Kidney epithelial cell (primary cell): Measurements from ENCODE around the gene IFFO2. TPM values are rescaled to one million over a fixed set of nuclear protein-coding genes. Genes with fewer than 3 reads are reported as not detected.

Source experiments
- DNase-seq: peaks from one replicate; pipeline ENCODE4 v3.0.0-alpha.2; 2010; ENCODE audit warnings: low read depth
- H3K27me3 ChIP-seq: 2 replicates; pipeline ENCODE4 v1.6.0; 2011; ENCODE audit warnings: low read length; ENCODE audit not compliant: control insufficient read depth, insufficient read depth
- H3K36me3 ChIP-seq: 2 replicates; pipeline ENCODE4 v1.5.1; 2011; ENCODE audit warnings: low read length; ENCODE audit not compliant: control insufficient read depth, insufficient read depth
- H3K4me3 ChIP-seq: 2 replicates; pipeline ENCODE4 v1.5.1; 2011; ENCODE audit warnings: low read depth, mild to moderate bottlenecking, control low read depth, low read length
- total RNA-seq: library from RNA; depleted of rRNA; stranded (reverse); fragments of >200 nt; gene quantifications from 2 replicates; pipeline ENCODE4 v1.2.3, GENCODE V29; 2015
- TF ChIP-seq, protein P1 (sequence below): IDR thresholded peaks from 2 replicates; pipeline ENCODE4 v1.5.1; 2011; ENCODE audit warnings: mild to moderate bottlenecking, moderate library complexity, low read length, control low read depth, inconsistent platforms; ENCODE audit not compliant: insufficient read depth, poor library complexity, severe bottlenecking

IFFO2 gene
- total RNA-seq, 1 donor from 2014 or later = 25.3 TPM

DNA sequence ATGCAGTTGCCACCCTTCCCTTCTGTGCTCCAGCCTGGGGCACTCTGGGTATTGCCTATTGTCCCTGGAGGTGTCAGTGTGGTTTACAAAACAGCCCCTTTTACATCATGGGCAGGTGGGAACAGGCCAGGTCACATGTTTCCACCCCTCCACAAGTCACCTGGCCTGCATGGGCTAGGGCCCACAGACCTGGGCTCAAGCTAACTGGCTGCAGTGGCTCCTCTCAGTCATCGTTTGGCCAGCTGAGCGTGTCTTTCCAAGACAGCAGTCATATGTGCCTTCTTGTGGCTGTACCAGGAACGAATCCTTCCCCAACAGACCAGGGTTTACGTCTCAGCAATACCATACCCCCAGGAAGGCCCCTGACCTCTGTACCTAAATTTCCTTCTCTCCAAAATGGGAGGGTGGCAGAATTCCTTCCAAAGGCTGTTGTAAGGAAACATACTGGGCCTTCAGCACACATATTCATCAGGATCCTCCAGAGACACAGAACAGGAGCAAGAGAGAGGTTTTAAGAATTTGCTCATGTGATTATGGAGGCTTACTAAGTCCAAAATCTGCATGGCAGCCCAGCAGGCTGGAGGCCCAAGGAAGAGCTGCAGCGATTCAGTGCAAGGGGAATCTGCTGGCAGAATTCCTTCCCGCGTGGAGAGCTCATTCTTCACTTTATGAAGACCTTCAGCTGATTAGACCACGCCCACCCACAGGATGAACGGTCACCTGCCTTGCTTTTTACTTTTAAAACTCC, 86.5 kb downstream of the IFFO2 start:
- H3K27me3 ChIP-seq = peaks cover 10% of the 10 kb centered on the region
- TF ChIP-seq, protein P1, sequence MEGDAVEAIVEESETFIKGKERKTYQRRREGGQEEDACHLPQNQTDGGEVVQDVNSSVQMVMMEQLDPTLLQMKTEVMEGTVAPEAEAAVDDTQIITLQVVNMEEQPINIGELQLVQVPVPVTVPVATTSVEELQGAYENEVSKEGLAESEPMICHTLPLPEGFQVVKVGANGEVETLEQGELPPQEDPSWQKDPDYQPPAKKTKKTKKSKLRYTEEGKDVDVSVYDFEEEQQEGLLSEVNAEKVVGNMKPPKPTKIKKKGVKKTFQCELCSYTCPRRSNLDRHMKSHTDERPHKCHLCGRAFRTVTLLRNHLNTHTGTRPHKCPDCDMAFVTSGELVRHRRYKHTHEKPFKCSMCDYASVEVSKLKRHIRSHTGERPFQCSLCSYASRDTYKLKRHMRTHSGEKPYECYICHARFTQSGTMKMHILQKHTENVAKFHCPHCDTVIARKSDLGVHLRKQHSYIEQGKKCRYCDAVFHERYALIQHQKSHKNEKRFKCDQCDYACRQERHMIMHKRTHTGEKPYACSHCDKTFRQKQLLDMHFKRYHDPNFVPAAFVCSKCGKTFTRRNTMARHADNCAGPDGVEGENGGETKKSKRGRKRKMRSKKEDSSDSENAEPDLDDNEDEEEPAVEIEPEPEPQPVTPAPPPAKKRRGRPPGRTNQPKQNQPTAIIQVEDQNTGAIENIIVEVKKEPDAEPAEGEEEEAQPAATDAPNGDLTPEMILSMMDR = no peak
- DNase-seq = no peak
- H3K4me3 ChIP-seq = no peak overlapping the region
- no peaks in the 10 kb centered on the region for H3K36me3 ChIP-seq

DNA sequence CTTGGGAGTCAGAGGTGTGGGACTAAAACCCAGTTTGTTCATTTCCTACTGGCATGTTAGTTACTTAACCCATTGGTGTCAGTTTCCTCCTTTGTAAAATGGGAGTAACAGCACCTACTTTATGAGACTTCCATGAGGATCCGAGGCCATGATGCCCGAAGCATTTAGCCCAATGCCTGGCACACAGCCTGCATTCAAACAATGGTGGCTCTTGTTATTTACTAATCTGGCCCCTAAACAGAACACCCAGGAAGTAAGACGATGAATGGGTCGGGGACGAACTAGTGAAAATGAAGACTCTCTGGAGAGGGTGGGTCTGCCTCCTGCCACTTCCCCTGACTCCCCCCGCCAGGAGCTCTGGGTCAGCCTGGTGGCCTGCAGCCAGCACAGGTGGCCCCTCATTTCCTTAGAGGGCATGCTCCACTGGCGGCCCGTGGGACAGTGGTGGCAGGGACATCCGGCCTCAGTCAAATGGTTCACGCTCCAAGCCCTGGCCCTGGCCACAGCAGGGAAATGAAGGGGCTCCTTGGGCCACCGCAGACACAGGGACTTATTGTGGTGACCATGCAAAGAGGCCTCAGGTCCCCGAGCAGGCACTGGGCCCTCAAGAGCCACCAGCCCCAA, 87.6 kb downstream of the IFFO2 start:
- TF ChIP-seq, protein P1 = no peak
- Histone ChIP-seq H3K36me3 (no peaks in the 10 kb centered on the region), H3K4me3 (no peak overlapping the region), H3K27me3 (peaks cover 13% of the 10 kb centered on the region)
- DNase-seq = no peak

DNA sequence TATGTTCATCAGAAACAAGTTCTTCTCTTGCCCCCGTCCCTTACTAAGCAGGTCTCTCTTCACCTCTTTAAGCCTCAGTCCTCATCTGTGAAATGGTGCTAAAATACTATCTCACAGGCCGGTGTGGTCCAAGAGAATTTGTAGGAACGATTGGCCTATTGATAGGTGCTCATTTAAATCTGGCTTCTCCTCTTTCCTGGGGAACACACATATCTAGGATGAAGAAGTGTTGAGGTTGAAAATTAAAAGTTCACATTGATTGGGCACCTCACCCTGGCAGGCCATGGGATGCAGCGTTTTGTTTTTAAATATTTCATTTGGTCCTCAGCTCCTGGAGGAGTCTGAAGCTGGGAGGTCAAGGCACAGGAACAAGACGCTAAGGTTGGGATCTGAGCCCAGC, 88.1 kb downstream of the IFFO2 start:
- Histone ChIP-seq H3K36me3 (no peaks in the 10 kb centered on the region), H3K4me3 (no peak overlapping the region), H3K27me3 (peaks cover 13% of the 10 kb centered on the region)
- TF ChIP-seq, protein P1 = no peak
- no peak for DNase-seq

DNA sequence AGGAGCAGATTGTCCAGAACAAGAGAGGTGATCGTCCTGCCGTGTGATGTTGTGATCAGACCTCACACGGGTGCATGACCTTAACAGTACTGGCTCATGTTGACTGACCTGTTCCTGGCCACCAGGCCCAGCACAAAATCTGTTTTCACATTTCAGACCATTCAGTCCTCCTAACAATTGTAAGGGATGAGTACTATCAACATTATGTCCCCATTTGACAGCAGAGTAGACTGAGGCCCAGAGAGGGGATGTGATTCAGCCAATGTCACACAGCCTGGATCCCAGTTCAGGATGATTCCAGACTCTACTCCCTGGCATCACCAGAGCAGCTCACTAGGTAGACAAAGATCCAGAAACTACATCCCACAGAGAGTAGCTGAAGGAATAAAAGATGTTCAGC, 89.6 kb downstream of the IFFO2 start:
- peaks cover 13% of the 10 kb centered on the region for H3K27me3 ChIP-seq
- TF ChIP-seq, protein P1 = no peak
- no peak for DNase-seq
- no peak overlapping the region for H3K4me3 ChIP-seq
- H3K36me3 ChIP-seq = no peaks in the 10 kb centered on the region

DNA sequence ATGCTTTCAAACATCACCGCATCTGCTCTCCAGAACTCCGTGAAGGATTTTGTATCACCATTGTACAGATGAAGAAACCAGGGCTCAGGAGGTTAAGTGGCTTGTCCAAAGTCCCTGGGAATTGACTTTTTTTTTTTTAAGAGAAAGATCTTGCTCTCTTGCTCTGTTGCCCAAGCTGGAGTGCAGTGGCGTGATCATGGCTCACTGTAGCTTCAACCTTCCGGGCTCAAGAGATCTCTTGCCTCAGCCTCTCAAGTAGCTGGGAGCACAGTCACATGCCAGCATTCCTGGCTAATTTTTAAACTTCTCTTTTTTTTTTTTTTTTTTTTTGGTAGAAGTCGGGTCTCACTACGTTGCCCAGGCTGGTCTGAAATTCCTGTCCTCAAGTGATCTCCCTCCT, 90.2 kb downstream of the IFFO2 start:
- TF ChIP-seq, protein P1 = no peak
- peaks cover 14% of the 10 kb centered on the region for H3K27me3 ChIP-seq
- no peak overlapping the region for H3K4me3 ChIP-seq
- no peaks in the 10 kb centered on the region for H3K36me3 ChIP-seq
- no peak for DNase-seq

DNA sequence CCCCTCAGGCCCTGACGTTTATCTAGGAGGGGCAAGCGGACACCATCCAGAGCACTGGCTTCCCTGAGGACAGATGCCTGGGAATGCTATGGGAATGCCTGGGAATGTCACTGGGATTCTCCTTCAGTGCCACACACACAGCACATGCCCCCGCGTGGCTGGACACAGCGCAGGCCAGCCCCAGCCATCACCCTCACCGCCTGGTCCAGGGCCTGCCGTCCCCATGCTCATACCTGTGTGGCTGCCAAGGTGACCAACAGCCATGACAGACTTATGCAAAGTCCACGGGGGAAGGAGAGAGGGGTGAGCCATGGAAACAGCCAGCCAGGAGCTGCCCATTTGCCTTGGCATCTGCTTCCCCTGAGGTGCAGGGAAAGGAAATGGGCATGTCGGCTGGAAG, 91.3 kb downstream of the IFFO2 start:
- H3K36me3 ChIP-seq = no peaks in the 10 kb centered on the region
- H3K27me3 ChIP-seq = peaks cover 14% of the 10 kb centered on the region
- H3K4me3 ChIP-seq = no peak overlapping the region
- TF ChIP-seq, protein P1 = no peak
- no peak for DNase-seq
